MM.1S (cell line): ENCODE data around the gene CTNS.

Source experiments
- DNase-seq: peaks from one replicate; pipeline ENCODE4 v3.0.0-alpha.2; 2015
- H2AFZ ChIP-seq: fragments of 300-600 bp; sonication (generic); 2 replicates; pipeline ENCODE4 v1.6.0; 2016; ENCODE audit warnings: antibody characterized with exemption, low read length
- H3F3A ChIP-seq: fragments of 300-600 bp; sonication (generic); 2 replicates; pipeline ENCODE4 v1.6.1; 2016; ENCODE audit warnings: mild to moderate bottlenecking, antibody characterized with exemption, low read length, moderate library complexity, mixed read lengths; ENCODE audit not compliant: insufficient read depth
- H3K27ac ChIP-seq: fragments of 300-600 bp; sonication (generic); 2 replicates; pipeline ENCODE4 v1.5.1; 2016; ENCODE audit warnings: mild to moderate bottlenecking, low read length
- H3K27me3 ChIP-seq: fragments of 300-600 bp; sonication (generic); replicated peaks from 2 replicates; pipeline ENCODE4 v1.6.0; 2016; ENCODE audit warnings: low read length; ENCODE audit not compliant: insufficient read depth
- H3K36me3 ChIP-seq: fragments of 300-600 bp; sonication (generic); replicated peaks from 2 replicates; pipeline ENCODE4 v1.6.1; 2016; ENCODE audit warnings: mild to moderate bottlenecking, low read length, mixed read lengths; ENCODE audit not compliant: insufficient read depth
- H3K4me1 ChIP-seq: fragments of 300-600 bp; sonication (generic); 2 replicates; pipeline ENCODE4 v1.6.1; 2016; ENCODE audit warnings: low read length, mixed read lengths
- H3K4me2 ChIP-seq: fragments of 300-600 bp; sonication (generic); 2 replicates; pipeline ENCODE4 v1.6.0; 2016; ENCODE audit warnings: low read depth, low read length
- H3K4me3 ChIP-seq: fragments of 300-600 bp; sonication (generic); 2 replicates; pipeline ENCODE4 v1.5.1; 2016; ENCODE audit warnings: low read length, mixed read lengths
- H3K79me2 ChIP-seq: fragments of 300-600 bp; sonication (generic); 2 replicates; pipeline ENCODE4 v1.6.1; 2016; ENCODE audit warnings: mixed run types, low read length, mixed read lengths
- H3K9ac ChIP-seq: fragments of 300-600 bp; sonication (generic); 2 replicates; pipeline ENCODE4 v1.6.1; 2016; ENCODE audit warnings: low read length, mixed read lengths
- H3K9me2 ChIP-seq: fragments of 300-600 bp; sonication (generic); replicated peaks from 2 replicates; pipeline ENCODE4 v1.6.1; 2016; ENCODE audit warnings: mild to moderate bottlenecking, low read length, mixed read lengths; ENCODE audit not compliant: insufficient read depth
- H3K9me3 ChIP-seq: fragments of 300-600 bp; sonication (generic); replicated peaks from 2 replicates; pipeline ENCODE4 v1.6.1; 2016; ENCODE audit warnings: mild to moderate bottlenecking, low read length, mixed read lengths; ENCODE audit not compliant: insufficient read depth
- H4K20me1 ChIP-seq: fragments of 300-600 bp; sonication (generic); 2 replicates; pipeline ENCODE4 v1.6.1; 2016; ENCODE audit warnings: mild to moderate bottlenecking, low read length, moderate library complexity, mixed read lengths; ENCODE audit not compliant: insufficient read depth
- CTCF ChIP-seq: fragments of 300-600 bp; sonication (generic); IDR thresholded peaks from 2 replicates; pipeline ENCODE4 v1.5.1; 2016; ENCODE audit warnings: antibody characterized with exemption, low read length, mixed read lengths
- EZH2 ChIP-seq: fragments of 300-600 bp; sonication (generic); optimal IDR thresholded peaks from 2 replicates; pipeline ENCODE3; 2017; ENCODE audit warnings: low read depth, mild to moderate bottlenecking, antibody characterized with exemption, low read length, mixed read lengths
- EZH2phosphoT487 ChIP-seq: fragments of 300-600 bp; sonication (generic); IDR thresholded peaks from 2 replicates; pipeline ENCODE4 v1.6.1; 2018; ENCODE audit warnings: antibody characterized with exemption, low read length

The CTNS gene

GRCh38 chr17:3682033-3682432 lies 45.5 kb downstream of the CTNS start:
- Histone ChIP-seq H3K9me3 (no peaks in the 10 kb centered on the region), H3K27ac (no peak overlapping the region), H3K4me3 (no peak overlapping the region), H3F3A (no peaks in the 10 kb centered on the region), H3K27me3 (no peaks in the 10 kb centered on the region), H4K20me1 (no peaks in the 10 kb centered on the region), H3K9me2 (no peaks in the 10 kb centered on the region), H3K79me2 (no peaks in the 10 kb centered on the region), H3K36me3 (no peaks in the 10 kb centered on the region), H3K4me2 (no peak overlapping the region), H3K4me1 (no peaks in the 10 kb centered on the region), H3K9ac (no peak overlapping the region), H2AFZ (no peak overlapping the region)
- DNase-seq: no peak
- no peak for TF ChIP-seq EZH2
- no peak for TF ChIP-seq CTCF
- TF ChIP-seq EZH2phosphoT487: no peak

GRCh38 chr17:3683054-3683511 lies 46.5 kb downstream of the CTNS start:
- H3K27me3 ChIP-seq: no peaks in the 10 kb centered on the region
- H3K79me2 ChIP-seq: no peaks in the 10 kb centered on the region
- no peak overlapping the region for H3K9ac ChIP-seq
- H2AFZ ChIP-seq: no peak overlapping the region
- H3K9me3 ChIP-seq: no peaks in the 10 kb centered on the region
- H4K20me1 ChIP-seq: no peaks in the 10 kb centered on the region
- H3K36me3 ChIP-seq: no peaks in the 10 kb centered on the region
- no peak overlapping the region for H3K4me2 ChIP-seq
- H3K4me1 ChIP-seq: no peaks in the 10 kb centered on the region
- H3F3A ChIP-seq: no peaks in the 10 kb centered on the region
- no peak overlapping the region for H3K4me3 ChIP-seq
- no peaks in the 10 kb centered on the region for H3K9me2 ChIP-seq
- TF ChIP-seq CTCF (peak; percentile 85), EZH2 (no peak)
- H3K27ac ChIP-seq: no peak overlapping the region
- peak; percentile 68 for DNase-seq

- no peak overlapping the region for H2AFZ ChIP-seq
- no peak overlapping the region for H3K4me2 ChIP-seq
- H3K36me3 ChIP-seq: no peaks in the 10 kb centered on the region
- no peaks in the 10 kb centered on the region for H3K79me2 ChIP-seq
- H3K4me3 ChIP-seq: no peak overlapping the region
- no peaks in the 10 kb centered on the region for H3K27me3 ChIP-seq
- H3K9ac ChIP-seq: no peak overlapping the region
- TF ChIP-seq EZH2phosphoT487 (no peak), EZH2 (no peak), CTCF (no peak)
- H3F3A ChIP-seq: no peaks in the 10 kb centered on the region
- H3K9me2 ChIP-seq: no peaks in the 10 kb centered on the region
- H3K9me3 ChIP-seq: no peaks in the 10 kb centered on the region
- H3K27ac ChIP-seq: no peak overlapping the region
- H3K4me1 ChIP-seq: no peaks in the 10 kb centered on the region
- DNase-seq: no peak
- no peaks in the 10 kb centered on the region for H4K20me1 ChIP-seq
Measured at GRCh38 chr17:3685174-3685573, 48.6 kb downstream of the CTNS start.
